ENCODE measurements around the gene BRIX1. TPM values are rescaled to one million over a fixed set of nuclear protein-coding genes. Genes with fewer than 3 reads are reported as not detected.

The BRIX1 gene
- total RNA-seq, 1 donor from 2014 or later: 29.0 TPM

- Histone ChIP-seq H3K4me3 (ENCODE audit: low read depth, low read length) (no peak overlapping the region), H3K27me3 (ENCODE audit: control insufficient read depth, insufficient read depth, low read length) (no peaks in the 10 kb centered on the region), H3K36me3 (ENCODE audit: control insufficient read depth, insufficient read depth, low read length) (no peaks in the 10 kb centered on the region)
- no peak for FAIRE-seq
- TF ChIP-seq CTCF (IDR thresholded peaks at IDR 0.05; ENCODE audit: insufficient read depth, low read length, severe bottlenecking): no peak
- DNase-seq (ENCODE audit: low read depth): no peak
These were observed 23.1 kb upstream of the BRIX1 start for GRCh38 chr5:34892414-34892813.

- FAIRE-seq (no peak), DNase-seq (ENCODE audit: low read depth) (no peak)
- H3K36me3 ChIP-seq (ENCODE audit: control insufficient read depth, insufficient read depth, low read length): no peaks in the 10 kb centered on the region
- no peaks in the 10 kb centered on the region for H3K27me3 ChIP-seq (ENCODE audit: control insufficient read depth, insufficient read depth, low read length)
- TF ChIP-seq CTCF (IDR thresholded peaks at IDR 0.05; ENCODE audit: insufficient read depth, low read length, severe bottlenecking): no peak
- H3K4me3 ChIP-seq (ENCODE audit: low read depth, low read length): no peak overlapping the region
These were observed 20.8 kb upstream of the BRIX1 start for GRCh38 chr5:34894716-34895115.

- Histone ChIP-seq H3K4me3 (ENCODE audit: low read depth, low read length) (no peak overlapping the region), H3K36me3 (ENCODE audit: control insufficient read depth, insufficient read depth, low read length) (no peaks in the 10 kb centered on the region), H3K27me3 (ENCODE audit: control insufficient read depth, insufficient read depth, low read length) (no peaks in the 10 kb centered on the region)
- TF ChIP-seq CTCF (IDR thresholded peaks at IDR 0.05; ENCODE audit: insufficient read depth, low read length, severe bottlenecking): no peak
- FAIRE-seq: no peak
- DNase-seq (ENCODE audit: low read depth): no peak
These were observed 19.7 kb upstream of the BRIX1 start for GRCh38 chr5:34895641-34896419.

- FAIRE-seq (no peak), DNase-seq (ENCODE audit: low read depth) (no peak)
- no peak overlapping the region for H3K4me3 ChIP-seq (ENCODE audit: low read depth, low read length)
- H3K36me3 ChIP-seq (ENCODE audit: control insufficient read depth, insufficient read depth, low read length): no peaks in the 10 kb centered on the region
- TF ChIP-seq CTCF (IDR thresholded peaks at IDR 0.05; ENCODE audit: insufficient read depth, low read length, severe bottlenecking): no peak
- no peaks in the 10 kb centered on the region for H3K27me3 ChIP-seq (ENCODE audit: control insufficient read depth, insufficient read depth, low read length)
These were observed 17.9 kb upstream of the BRIX1 start for GRCh38 chr5:34897646-34898045.

GRCh38 chr5:34898258-34898895 is 17.1 kb upstream of the BRIX1 start:
- DNase-seq (ENCODE audit: low read depth) (peak; percentile 52), FAIRE-seq (no peak)
- Histone ChIP-seq H3K27me3 (ENCODE audit: control insufficient read depth, insufficient read depth, low read length) (no peaks in the 10 kb centered on the region), H3K4me3 (ENCODE audit: low read depth, low read length) (no peak overlapping the region), H3K36me3 (ENCODE audit: control insufficient read depth, insufficient read depth, low read length) (no peaks in the 10 kb centered on the region)
- TF ChIP-seq CTCF (IDR thresholded peaks at IDR 0.05; ENCODE audit: insufficient read depth, low read length, severe bottlenecking): peak; percentile 83
